Fibroblast of skin of back (primary cell): ENCODE results near the gene SLC41A1. TPM values are rescaled to one million over a fixed set of nuclear protein-coding genes. Genes with fewer than 3 reads are reported as not detected.
A peak's percentile ranks its signal among the peaks of the same experiment; 100 is the strongest.
"Not testable (repeated sequence)": the region's sequence is repeated elsewhere in the genome, so short reads cannot be mapped to it uniquely, and the experiment has no call there.

ENCODE experiments used
- DNase-seq: peaks from one replicate; pipeline ENCODE4 v3.0.0-alpha.2; 2013
- polyA plus RNA-seq, 2 experiments: library from polyadenylated mRNA; unstranded; fragments of 120-200 nt; gene quantifications; one replicate each; pipeline ENCODE4 v1.2.1, GENCODE V29; 2013; ENCODE audit not compliant: insufficient read length in 2 of 2

The SLC41A1 gene
- 32.3 TPM for polyA plus RNA-seq (2013, experiment 1 of 2; ENCODE audit: insufficient read length)
- 25.9 TPM for polyA plus RNA-seq (2013, experiment 2 of 2; ENCODE audit: insufficient read length)

DNA sequence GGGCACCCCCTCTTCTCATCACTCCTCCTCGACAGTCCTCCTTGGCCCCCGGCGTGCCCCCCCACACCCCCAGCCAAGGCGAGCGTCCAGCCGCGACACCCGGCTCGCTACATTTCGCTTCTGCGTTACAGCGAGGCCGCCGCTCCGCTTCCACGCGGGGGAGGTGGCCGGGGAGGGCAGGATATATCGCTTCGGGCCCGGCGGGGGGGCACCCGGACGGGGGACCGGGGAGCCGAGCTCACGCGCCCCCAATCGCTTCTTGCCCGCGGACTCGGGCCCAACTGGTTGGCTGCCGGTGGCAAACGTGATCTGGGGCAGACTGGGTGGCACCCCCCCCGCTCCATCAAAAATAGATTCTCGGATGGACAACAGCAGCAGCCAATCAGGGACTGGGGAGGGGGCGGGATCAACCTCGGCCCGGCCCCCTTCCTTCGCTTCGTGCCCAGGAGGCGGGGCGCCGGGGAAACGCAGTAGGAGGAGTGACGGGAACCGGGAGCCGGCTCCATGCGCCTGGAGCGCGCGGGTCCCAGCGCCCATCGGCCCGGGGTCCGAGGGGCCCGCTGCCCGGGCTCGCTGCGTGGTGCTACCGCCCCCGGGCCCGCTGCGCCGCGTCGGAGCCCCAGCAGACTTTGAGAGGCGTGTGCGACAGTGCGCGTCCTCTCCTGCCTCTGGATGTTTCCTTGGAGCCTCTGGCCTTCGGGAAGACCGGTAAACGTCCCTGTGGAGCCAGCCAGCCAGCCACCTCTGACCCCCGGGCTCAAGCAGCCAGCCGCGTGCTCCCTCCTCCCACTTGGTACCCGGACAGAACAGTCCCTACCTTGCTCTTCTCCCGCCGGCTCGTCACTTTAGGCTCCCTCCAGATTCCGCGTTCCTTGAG, at the start of gene SLC41A1:
Gene SLC41A1 (minus strand): TSS at position 321 of the 877 bp plus-strand sequence. CDS start 2,757 bp downstream, outside the sequence.
- peak; percentile 91 for DNase-seq

DNA sequence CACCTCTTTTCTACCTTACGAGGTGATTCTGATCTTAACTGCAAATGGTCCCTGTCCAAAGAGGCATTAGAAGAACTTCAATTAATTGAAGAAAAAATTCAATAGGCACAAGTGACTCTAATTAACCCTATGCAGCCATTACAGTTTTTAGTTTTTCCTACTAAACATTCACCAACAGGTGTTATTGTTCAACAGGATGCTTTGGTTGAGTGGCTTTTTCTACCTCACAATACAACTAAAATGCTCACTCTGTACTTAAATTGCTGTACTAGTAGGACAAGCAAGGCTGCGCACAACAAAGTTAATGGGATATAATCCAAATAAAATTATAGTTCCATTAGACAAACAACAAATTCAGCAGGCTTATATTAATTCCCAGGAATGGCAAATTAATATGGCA, 48.5 kb upstream of the SLC41A1 start:
- DNase-seq = no peak

DNA sequence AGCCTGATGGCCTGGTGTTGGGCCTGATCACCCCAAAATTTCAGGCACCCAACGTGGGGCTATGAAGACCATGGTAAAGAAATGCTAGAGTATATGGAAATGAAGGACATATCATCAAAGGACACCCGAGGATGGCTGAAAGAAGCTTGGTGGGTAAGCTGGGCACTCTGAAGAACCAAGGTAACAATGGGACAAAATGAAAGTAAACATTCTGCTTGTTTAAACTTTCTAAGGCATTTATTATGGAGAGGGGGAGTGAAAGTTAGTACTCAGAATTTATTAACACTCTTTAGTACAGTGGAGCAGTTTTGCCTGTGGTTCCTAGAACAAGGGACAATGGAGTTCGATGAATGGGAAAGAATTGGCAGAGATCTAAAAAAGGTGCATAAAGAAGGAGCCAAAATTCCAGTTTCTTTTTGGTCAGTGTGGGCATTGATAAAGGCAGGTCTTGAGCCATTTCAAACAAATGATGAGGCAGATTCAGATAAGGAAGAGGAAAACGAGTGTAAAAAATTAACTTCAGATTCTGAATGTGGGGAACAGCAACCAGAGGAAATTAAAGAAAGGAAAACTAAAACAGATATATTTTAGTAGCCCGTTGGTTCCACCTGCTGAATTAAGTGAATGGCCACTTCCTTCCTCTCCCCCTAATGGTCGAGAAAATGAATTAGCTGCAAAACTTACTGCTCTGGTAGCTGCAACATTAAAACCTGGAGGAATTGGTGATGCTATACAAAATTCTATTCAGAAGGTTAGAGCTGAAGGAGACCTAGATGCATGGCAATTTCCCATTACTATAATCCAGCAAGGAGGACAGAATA, 45.4 kb upstream of the SLC41A1 start:
- DNase-seq = no peak

DNA sequence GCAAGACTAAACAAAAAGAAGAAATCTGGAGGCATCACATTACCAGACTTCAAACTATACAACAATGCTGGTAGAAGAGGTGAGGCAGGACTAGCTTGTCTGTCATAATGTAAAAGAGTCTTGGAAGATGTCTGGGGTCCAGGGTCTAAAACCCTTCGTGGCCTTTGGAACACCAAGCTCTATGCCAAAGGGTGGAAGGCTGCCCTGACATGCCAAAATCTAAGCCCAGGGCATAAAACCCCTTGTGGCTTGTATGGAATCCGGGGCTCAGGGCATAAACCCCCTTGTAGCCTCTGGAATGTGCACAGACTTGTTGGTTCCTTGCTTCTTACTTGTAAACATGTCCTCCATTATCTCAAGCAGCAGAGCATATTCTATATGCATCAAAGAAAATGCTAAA, 44.5 kb upstream of the SLC41A1 start:
- DNase-seq = not testable (repeated sequence)

DNA sequence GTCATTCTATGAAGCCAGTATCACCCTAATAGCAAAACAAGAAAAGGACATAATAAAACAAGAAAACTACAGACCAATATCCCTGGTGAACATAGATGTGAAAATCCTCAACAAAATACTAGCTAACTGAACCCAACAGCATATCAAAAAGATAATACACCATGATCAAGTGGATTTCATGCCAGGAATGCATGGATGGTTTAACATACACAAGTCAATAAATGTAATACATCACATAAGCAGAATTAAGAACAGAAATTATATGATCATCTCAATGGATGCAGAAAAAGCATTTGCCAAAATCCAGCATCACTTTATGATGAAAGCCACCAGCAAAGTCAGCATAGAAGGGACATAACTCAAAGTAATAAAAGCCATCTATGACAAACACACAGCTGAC, 43.4 kb upstream of the SLC41A1 start:
- DNase-seq = no peak

DNA sequence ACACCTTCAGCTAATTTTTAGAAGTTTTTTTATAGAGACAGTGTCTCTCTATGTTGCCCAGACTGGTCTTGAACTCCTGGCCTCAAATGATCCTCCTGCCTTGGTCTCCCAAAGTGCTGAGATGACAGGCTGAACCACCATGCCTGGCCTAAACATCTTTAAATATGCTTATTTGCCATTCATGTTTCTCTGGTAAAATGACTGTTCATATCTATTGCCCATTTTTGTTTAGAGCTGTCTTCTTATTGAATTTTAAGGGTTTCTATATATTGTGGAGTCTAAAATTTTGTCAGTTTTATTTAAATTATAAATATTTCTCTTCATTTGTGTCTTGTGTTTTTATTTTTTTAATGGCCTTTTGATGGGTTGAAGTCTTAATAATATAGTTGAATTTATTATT, 40.0 kb upstream of the SLC41A1 start:
- no peak for DNase-seq

DNA sequence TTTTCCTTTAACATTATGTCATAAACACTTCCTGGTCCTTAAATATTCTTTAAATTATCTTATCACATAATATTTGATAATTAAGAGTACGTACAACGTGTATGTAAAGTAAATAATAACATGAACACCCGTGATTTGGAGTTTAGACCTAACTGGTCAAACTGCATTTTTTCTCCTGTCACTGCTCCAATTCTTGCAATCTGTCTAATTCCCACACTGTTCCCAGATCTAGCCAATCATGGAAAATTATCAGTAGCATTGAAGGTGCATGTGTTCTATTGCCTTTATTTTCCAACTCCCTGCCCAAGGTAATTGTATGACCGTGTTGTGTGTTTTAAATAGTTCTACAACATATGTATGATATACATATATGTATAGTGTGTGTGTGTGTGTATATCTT, 39.0 kb upstream of the SLC41A1 start:
- DNase-seq = no peak

DNA sequence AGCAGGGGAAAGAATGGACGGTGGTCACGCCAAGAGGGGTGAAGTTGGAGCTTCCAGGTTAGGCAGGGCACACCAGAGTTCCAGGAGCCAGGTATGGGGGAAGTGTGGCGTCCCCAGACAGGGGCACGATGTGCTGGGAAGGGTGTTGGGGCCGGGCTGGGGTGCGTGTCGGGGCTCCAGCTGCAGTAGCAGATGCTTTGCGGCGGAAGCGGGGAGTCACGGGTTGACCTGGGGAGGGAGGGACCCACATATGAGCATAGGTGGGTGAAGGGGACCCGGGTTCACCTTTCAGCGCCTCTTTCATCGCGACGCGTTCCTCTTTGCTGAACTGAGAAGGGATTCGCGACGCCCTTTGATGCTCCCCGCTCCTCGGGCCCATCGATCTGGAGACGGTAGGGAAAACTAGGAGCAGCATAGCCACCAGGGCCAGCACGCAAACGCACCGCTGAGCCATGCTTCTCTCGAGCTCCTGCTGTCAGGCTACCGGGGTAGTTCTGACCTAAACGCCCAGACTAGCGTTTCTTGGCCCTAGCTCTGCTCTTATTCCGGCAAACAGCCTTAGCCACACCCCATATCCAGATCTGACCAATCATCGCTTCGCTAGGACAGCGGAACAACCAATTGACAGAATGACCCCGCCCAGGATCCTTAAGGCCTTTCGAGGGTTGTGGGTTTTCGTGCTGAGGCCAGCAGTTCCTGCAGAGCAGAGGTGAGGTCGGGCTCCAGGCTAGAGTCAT, 36.8 kb upstream of the SLC41A1 start, which contains the start of gene PM20D1:
Gene PM20D1 (minus strand): TSS at position 514 of the 737 bp plus-strand sequence. CDS start 60 bp downstream, at position 454.
- DNase-seq = peak; percentile 61

DNA sequence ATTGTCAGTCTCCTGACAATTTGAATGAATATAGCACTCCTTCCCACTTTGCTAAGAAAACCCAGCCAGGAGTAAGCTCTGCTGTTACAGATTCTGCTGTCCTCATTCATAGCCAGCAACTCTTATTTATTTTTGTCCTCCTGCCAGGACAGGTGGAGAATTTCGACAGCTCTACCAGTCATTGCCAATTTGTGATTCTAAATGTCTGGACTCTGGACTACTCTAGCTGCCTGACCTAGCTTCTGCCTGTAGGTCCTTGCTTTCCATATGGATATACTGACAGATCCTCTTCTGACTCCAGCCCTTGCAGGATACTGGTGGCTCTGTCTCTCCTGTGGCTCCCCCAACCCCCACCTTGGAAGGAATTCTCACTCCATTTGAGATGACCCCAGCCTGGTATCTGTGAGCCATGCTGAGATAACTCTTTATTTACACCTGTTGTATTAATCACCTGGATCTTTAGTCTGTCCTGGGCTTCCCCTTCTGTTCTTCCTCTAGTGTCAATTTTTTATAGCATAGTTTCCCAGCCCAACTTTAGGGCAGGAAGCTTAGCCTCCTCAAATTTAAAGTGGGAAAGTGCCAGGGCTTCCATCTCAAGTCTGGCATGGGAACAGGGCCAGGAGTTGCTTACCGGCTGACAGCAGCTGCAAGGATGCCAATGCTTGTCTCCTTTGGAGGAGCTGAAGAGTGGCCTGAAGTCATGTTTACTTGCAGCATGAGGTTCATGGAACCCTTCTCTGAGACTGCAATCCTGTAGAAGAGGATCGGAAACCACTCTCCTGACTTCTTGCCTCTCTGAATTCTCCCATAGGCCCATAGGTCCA, 30.2 kb upstream of the SLC41A1 start:
- no peak for DNase-seq

DNA sequence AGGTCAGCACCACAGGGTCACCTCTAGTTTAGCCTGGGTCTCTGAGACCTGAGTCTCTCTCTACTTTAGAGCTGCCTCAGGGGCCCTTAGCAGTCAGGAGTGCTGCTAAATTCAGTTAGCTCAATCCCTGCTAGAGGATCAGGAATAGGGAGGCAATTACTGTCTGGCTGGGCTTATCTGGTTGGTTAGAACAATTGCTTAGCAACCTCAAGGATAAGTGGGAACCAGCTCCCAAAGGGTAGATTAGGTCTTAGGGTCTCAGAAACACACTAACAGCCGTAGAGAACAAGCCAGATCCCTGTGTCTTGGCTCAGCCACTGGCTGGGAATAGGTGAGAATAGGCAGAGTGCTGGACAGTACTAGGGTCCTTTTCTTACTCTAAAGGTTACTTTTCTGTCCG, 29.2 kb upstream of the SLC41A1 start:
- DNase-seq = no peak

DNA sequence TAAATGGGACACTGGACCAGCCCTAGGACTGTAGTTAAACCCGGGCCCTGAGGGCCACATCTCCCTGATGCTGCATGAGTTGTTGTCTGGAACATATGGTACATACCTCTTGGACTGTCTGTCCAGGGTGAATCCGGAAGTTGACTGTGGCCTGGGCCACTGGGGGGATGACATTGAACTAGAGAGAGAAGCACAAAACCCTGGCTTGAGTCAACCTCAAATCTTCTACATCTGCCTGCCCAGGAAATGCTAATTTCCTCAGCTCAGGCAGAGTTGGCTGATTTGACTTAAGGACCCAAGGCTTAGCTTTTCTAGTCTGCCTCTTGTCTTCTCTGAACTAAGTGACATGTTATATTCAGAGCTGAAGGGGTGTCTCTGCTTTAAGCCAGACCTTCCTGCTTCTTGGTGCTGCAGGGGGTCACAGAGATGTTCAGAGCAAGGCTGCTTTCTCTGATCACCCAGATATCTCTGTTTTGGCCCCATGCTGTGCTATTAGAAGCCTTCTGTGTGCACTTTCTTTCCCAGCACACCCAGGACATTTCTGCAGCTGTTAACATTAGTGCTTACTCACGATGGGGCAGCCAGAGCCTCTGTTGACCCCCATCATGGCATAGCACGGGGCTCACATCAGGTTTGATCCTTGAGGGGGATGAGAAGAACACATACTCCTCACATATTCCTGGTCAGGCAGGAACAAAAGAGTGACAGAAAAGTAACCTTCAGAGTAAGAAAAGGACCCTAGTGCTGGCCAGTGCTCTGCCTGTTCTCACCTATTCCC, 27.3 kb upstream of the SLC41A1 start:
- no peak for DNase-seq

DNA sequence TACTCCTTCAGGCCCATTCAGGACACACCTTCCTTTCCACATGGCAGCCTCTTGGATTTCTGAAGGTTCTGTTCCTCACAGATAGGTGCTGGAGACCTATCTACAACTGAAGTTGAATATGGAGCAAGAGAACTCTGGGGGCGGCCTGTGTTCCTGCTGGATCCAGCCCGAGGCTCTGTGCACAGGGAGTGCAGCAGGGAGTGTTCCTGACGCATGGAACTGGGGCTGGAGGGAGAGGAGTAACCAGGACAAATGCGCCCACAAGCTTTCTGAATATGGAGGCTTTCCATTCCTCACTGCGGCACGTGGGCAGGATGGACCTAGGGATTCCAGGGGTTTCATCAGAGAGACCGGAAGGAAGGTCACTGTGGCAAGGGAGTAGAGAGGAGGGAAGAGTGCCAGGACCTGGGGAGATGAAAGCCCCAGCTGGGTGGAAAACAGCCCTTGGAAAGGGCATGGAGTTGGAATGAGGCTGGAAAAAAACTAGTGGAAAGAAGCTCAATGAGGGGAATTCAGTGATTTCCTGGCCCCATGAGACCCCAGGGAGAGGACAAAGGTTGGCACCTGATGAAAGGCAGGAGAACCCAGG, 24.5 kb upstream of the SLC41A1 start:
- no peak for DNase-seq

DNA sequence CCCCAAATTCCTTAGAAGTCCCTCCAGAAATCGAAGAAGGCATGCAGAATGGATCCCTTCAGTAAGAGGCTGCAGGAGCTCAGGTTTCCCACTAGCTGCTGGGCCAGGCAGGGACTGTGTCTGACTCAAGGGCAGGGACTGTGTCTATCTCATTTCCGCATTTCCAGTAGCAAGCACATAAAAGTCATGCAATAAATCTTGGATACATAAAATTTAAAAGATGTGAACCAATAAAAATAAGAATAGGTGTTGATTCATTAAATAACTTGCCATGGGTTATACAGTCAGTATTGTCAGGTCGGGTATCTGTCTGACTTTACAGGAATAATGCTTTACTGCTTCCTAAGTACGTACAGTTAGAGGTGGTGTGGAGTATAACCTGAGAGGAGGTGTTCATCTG, 21.8 kb upstream of the SLC41A1 start:
- no peak for DNase-seq

DNA sequence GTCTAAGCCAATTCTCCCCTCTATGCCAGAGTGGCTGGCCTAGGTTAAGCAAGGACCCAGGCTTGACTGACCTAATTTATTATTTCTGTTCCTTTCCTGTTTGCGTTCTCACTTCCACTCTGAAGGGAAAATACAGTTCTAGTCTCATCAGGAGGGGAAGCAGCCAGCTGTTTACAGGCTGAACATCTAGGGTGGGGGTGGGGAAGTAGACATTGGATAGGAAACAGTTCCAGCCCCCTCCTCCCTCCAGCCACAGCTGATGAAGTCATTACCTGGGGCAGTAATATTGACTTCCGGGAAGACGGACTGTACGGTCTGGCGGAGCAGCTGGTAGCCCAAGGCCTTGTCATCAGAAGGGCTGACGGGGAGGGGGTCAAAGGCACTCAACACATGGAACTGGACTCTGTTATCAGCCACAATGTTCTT, 19.3 kb upstream of the SLC41A1 start:
- no peak for DNase-seq

DNA sequence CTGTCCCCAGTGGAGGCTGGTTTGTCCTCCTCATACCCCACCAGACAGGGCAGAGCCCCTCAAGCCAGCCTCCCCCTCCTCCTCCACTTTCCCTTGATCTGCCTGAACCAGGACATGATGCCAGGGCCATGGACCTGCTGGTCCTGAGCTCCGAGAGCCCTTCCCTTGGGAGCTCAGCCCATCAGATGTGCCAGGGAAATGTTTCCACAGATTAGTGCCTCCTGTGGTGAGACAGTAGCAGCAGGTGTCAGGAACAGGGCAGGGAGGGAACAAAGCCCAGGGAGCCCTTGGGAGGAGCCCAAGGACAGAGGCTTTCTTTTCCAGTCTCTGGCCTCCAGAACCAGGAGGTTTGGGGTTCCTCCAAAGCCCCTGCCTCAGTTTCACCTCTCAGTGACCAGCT, 14.6 kb upstream of the SLC41A1 start:
- DNase-seq = no peak

DNA sequence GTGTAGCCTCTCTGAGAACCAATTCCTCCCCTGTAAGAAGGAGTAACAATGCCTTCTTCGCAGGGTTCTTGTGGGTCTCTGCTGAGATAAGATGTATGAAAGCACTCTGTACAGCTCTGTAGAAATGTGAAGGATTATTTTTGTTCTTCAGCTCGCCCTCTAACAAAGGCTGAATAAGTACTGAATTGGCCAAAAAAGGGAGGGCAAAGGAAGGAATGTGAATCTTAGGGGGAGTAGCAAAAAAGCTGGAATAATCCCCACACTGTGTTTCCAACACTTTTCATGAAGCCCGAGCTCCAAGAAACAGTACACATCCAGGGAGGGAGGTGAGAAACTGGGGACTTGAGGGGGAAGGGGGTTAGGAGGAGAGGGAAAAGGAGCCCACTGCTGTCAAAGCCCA, 14.0 kb upstream of the SLC41A1 start:
- DNase-seq = no peak

DNA sequence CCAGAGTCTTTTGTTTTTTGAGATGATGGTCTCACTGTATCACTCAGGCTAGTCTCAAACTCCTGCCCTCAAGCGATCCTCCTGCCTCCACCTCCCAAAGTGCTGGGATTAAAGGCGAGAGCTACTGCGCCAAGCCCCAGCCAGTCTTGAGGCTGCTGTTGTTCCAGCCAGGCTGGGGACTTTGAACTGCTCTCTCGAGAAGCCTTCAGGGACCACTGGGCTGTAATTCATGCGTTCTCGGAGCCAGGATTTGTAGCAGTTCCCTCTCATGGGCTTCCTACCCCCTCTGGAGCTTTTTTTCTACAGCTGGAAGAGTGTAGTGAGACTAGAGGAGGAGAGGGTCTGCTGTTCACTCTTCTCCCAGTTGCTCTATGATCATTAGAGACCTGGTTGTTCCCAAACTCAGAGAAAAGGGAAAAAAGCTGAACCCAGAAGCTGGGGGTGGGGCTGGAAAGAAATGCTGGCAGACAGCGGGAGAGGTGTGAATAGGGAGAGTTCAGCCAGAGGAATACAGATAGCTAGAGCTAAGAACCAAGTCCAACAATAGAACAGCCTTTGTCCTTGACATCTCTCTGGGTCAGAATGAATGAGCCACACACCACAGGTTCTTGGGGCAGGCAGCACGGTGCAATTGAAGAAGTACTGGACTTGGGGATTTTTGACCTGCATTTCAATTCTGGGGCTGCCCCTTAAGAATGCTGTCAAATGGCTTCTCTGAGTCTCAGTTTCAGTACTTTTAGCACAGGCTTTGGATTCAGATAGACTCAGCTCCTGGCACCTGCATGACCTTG, 13.2 kb upstream of the SLC41A1 start:
- no peak for DNase-seq

DNA sequence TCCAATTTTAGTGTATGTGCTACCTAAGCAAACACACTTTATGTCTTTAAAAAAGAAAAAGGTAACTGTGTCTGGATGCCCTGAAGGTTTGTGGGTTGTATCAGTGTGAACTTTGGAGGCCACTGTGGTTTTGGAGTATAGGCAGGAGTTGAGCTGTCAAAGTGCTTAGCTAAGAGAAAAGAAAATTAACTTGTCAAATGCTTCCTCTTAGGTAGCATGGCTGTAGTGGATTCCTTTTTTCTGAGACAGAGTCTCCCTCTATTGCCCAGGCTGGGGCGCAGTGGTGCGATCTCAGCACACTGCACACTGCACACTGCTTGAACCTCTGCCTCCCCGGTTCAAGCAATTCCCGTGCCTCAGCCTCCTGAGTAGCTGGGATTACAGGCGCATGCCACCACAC, 11.2 kb upstream of the SLC41A1 start:
- no peak for DNase-seq

DNA sequence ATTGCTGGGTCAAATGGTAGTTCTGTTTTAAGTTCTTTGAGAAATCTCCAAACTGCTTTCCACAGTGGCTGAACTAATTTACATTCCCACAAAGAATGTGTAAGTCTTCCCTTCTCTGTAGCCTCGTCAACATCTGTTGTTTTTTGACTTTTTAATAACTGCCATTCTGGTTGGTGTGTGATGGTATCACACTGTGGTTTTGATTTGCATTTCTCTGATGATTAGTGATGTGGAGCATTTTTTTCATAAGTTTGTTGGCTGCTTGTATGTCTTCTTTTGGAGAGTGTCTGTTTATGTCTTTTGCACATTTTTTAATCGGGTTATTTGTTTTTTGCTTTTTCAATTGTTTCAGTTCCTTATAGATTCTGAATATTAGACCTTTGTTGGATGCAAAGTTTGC, 10.3 kb upstream of the SLC41A1 start:
- not testable (repeated sequence) for DNase-seq

DNA sequence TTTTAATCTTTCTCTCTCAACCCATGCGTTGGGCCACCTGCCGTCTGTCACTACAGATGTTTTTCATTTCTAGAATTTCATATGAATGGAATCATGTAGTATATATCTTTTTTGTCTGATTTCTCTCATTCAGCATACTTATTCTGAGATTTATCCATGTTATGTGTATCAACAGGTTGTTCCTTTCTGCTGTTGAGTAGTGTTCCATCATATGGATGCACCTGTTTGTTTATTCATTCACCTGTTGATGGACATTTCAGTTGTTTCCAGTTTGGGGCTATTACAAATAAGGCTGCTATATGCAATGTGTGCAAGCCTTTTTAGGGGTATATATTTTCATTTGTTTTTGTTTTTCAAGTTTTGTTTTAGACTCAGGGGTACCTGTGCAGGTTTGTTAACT, 9.4 kb upstream of the SLC41A1 start:
- DNase-seq = no peak
